AG04450 (cell line): ENCODE measurements around the gene IFNL4. TPM values are rescaled to one million over a fixed set of nuclear protein-coding genes. Genes with fewer than 3 reads are reported as not detected.
"Not testable (repeated sequence)": the region's sequence is repeated elsewhere in the genome, so short reads cannot be mapped to it uniquely, and the experiment has no call there.

Source experiments
- CTCF ChIA-PET: fragments of 300-600, 350-600 bp; formaldehyde crosslinking; extraction: SDS; loops from one replicate; lab custom pipeline; 2022; ENCODE audit warnings: antibody characterized with exemption, inconsistent platforms; lab: Charles Lee
- POLR2A ChIA-PET: fragments of 350-600 bp; formaldehyde crosslinking; extraction: SDS; loops from one replicate; lab custom pipeline; 2021; ENCODE audit warnings: antibody characterized with exemption, inconsistent platforms; lab: Yijun Ruan, JAX
- DNase-seq: peaks from one replicate; pipeline ENCODE4 v3.0.0-alpha.2; 2011; ENCODE audit warnings: low read depth, low spot score
- H3K27ac ChIP-seq: one replicate; pipeline ENCODE4 v1.5.1; 2012; ENCODE audit warnings: low read depth, low read length, control low read depth
- H3K27me3 ChIP-seq: one replicate; pipeline ENCODE4 v1.6.0; 2012; ENCODE audit warnings: low read length; ENCODE audit not compliant: control insufficient read depth, insufficient read depth
- H3K4me3 ChIP-seq: 2 replicates; pipeline ENCODE4 v1.5.1; 2011; ENCODE audit warnings: mild to moderate bottlenecking, low read depth, low read length, control low read depth
- H3K9me3 ChIP-seq: 2 replicates; pipeline ENCODE4 v1.5.1; 2012; ENCODE audit warnings: low read length; ENCODE audit not compliant: control insufficient read depth, insufficient read depth
- polyA plus RNA-seq: library from polyadenylated mRNA; depleted of rRNA; stranded (reverse); fragments of >200 nt; gene quantifications from 2 replicates; pipeline ENCODE4 v1.2.3, GENCODE V29; 2011
- TF ChIP-seq, protein P1 (sequence below): IDR thresholded peaks from 2 replicates; pipeline ENCODE4 v1.5.1; 2011; ENCODE audit warnings: low read depth, low read length, control low read depth, inconsistent platforms

The IFNL4 gene
- polyA plus RNA-seq, 1 experiment, result not detected

DNA sequence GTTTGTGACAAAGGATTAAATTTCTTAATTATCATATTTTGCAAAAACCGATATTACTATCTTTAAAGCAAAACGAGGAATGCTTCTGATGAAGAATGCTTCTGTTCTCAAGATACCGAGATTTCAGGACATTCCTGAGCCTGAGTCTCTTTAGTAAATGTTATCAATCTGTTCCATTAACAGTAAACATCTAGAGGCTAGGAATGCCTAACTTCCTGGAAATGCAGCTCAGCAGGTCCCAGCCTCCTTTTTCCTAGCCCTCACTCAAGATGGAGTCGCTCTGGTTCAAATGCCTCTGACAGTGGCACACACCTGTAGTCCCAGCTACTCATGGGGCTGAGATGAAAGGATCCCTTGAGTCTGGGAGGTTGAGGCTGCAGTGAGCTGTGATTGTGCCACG is 2.4 kb upstream of the IFNL4 start:
- Histone ChIP-seq H3K4me3 (no peak overlapping the region), H3K27ac (no peak overlapping the region), H3K9me3 (peaks cover 13% of the 10 kb centered on the region; the same call in 1 of the 2 replicates), H3K27me3 (peaks cover 52% of the 10 kb centered on the region)
- TF ChIP-seq, protein P1, sequence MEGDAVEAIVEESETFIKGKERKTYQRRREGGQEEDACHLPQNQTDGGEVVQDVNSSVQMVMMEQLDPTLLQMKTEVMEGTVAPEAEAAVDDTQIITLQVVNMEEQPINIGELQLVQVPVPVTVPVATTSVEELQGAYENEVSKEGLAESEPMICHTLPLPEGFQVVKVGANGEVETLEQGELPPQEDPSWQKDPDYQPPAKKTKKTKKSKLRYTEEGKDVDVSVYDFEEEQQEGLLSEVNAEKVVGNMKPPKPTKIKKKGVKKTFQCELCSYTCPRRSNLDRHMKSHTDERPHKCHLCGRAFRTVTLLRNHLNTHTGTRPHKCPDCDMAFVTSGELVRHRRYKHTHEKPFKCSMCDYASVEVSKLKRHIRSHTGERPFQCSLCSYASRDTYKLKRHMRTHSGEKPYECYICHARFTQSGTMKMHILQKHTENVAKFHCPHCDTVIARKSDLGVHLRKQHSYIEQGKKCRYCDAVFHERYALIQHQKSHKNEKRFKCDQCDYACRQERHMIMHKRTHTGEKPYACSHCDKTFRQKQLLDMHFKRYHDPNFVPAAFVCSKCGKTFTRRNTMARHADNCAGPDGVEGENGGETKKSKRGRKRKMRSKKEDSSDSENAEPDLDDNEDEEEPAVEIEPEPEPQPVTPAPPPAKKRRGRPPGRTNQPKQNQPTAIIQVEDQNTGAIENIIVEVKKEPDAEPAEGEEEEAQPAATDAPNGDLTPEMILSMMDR, result no peak
- no peak for DNase-seq
- ChIA-PET CTCF (interaction anchor here (0.6 kb wide), 1 partner anchor 19 kb away, joined by 3 read pairs; no protein-coding TSS in a partner anchor), POLR2A (no interaction called here)

DNA sequence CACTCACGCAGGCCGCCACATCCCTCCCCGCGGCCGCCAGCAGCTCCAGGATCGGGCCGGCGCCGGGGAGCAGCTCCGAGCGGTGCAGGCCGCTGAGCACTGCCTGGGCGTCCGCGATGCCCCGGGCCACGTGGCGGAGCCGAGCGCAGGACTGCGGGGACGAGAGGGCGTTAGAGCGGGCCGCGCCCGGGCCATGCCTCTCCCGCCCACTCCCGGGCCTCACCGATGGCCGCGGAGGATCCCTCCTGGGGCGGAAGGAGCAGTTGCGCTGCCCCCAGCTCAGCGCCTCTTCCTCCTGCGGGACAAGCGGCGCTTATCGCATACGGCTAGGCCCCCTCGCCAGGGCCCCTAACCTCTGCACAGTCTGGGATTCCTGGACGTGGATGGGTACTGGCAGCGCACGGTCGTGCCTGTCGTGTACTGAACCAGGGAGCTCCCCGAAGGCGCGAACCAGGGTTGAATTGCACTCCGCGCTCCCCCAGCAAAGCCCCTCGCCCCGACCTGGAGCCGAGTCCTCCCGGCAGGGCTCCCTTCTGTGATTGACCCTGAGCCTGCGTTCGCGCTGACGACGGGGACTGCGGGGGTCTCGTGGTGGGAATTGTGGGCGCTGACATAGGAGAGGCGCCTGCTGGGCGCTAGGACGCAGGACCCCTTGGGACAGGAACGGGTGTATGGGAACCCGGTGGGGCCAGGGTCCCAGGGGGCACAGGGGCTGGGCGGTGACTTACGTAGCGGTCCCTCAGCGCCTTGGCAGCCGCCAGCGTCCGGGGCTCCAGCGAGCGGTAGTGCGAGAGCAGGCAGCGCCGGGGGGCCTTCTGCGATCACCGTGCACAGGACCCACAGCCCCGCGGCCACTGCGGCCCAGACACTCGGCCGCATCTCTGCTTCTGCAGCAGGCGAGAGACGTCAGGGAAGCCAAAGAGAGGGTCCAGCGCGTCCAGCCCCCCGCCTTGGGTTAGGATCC is 673 bp downstream of the IFNL4 start:
- DNase-seq, result no peak
- TF ChIP-seq, protein P1, result no peak
- Histone ChIP-seq H3K9me3 (peaks cover 13% of the 10 kb centered on the region; the same call in 1 of the 2 replicates), H3K27me3 (peaks cover 45% of the 10 kb centered on the region), H3K27ac (no peak overlapping the region), H3K4me3 (no peak overlapping the region)
- POLR2A ChIA-PET, result no interaction called here
- CTCF ChIA-PET, result no interaction called here

DNA sequence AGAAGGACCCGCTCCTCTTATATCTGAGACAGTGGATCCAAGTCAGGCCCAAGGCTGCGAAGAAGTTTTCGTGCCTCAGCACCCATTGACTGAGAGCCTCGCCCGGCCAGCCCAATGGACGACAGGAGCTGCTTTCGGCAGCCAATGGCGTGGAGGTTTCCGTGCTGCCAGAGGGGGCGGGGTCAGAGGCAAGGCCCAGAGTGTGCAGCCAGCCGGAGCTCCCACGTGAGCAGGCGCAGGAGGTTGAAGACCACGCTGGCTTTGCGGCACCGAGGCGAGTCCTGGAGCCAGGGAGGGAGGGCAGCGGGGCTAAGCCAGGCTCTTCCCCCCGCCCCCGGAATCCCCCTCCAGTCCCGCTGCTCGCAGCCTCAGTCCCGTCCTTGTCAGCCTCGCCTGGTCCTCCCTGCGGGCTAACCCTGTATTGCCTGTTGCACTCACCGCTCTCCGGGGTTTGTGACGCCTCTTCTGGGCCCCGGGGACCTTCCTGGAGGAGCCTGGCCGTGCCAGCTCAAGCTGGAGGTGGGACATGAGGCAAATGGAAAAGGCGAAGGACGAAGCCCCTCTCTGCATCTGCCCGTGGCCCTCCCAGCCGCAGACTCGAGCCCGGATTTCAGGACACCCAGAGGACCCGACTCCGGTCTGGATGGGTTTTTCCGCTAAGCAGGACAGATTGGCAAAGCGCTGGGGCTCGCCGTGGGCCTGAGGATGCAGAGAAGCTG is 1.5 kb downstream of the IFNL4 start:
- TF ChIP-seq, protein P1, result no peak
- ChIA-PET CTCF (no interaction called here), POLR2A (no interaction called here)
- Histone ChIP-seq H3K9me3 (peaks cover 13% of the 10 kb centered on the region; the same call in 1 of the 2 replicates), H3K27me3 (peaks cover 39% of the 10 kb centered on the region), H3K4me3 (no peak overlapping the region), H3K27ac (no peak overlapping the region)
- no peak for DNase-seq

DNA sequence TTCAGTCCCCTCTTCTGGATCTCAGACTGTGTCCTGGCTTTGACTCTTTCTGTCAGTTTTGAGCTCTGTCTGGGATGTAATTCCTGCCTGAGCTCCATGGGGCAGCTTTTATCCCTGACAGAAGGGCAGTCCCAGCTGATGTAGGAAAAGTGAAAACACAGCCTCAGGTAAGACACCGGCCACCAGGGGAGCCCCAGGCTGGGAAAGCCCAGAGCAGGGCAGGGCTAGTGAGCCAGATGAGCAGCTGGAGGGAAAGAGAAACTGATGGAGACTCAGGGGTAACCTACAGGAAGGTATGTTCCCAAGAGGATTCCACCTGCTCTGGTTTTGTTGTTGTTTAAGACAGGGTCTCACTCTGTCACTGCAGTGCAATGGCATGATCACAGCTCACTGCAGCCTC is 3.5 kb downstream of the IFNL4 start:
- Histone ChIP-seq H3K9me3 (peaks cover 13% of the 10 kb centered on the region; the same call in 1 of the 2 replicates), H3K27me3 (peaks cover 35% of the 10 kb centered on the region)
- DNase-seq, H3K27ac ChIP-seq, H3K4me3 ChIP-seq, POLR2A ChIA-PET, CTCF ChIA-PET: not testable (repeated sequence)

DNA sequence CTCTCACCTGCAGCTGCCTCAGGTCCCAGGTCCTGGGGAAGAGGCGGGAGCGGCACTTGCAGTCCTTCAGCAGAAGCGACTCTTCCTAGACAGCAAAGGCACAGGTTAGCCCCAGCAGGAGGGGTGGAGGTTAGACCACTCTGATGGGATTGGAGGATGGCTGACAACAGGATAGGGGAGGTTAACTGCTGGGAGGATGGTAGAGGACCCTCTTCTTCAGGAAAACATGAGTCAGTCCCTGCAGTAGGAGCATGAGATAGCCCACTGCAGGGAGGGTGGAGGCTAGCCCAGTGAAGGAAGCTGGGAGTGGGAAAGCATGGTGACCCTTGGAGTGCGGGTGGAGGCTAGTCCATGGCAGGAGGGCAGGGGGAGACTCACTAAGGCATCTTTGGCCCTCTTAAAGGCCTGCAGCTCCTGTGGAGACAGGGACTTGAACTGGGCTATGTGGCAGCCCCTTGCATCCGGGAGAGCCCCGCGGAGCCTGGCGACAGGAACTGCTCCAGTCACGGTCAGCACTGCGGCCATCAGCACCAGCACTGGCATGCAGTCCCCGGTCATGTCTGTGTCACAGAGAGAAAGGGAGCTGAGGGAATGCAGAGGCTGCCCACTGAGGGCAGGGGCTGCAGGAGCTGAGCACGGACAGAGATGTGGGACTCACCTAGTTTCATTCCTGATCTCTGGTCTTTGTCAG is 4.1 kb downstream of the IFNL4 start, which contains the start of gene IFNL3:
Gene IFNL3, minus strand, starts transcription at position 597 of the 691 bp plus-strand sequence. Its CDS starts 39 bp downstream, at position 558.
- CTCF ChIA-PET, POLR2A ChIA-PET: not testable (repeated sequence)
- peaks cover 35% of the 10 kb centered on the region for H3K27me3 ChIP-seq

DNA sequence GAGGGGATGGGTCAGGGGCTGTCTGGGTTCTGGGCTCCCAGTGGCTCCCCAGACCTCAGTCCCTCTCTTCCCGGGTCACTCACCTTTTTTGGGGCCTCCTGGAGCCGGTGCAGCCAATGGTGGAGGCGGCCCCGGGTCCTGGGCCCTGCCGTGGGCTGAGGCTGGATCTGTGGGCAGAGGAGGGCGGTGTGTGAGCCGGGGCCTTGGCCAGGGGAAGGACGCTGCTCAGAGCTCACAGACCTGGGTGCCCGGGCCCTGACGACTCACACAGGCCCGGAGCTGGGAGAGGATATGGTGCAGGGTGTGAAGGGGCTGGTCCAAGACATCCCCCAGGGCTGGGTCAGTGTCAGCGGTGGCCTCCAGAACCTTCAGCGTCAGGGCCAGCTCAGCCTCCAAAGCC is 4.9 kb downstream of the IFNL4 start:
- Histone ChIP-seq H3K27me3 (peaks cover 33% of the 10 kb centered on the region), H3K9me3 (peaks cover 13% of the 10 kb centered on the region; the same call in 1 of the 2 replicates)
- DNase-seq, CTCF ChIA-PET, H3K4me3 ChIP-seq, POLR2A ChIA-PET, H3K27ac ChIP-seq: not testable (repeated sequence)

More for the DNA sequence above, 4.1 kb downstream of the IFNL4 start, which contains the start of gene IFNL3:
- H3K27ac ChIP-seq, H3K4me3 ChIP-seq, DNase-seq: not testable (repeated sequence)
- peaks cover 13% of the 10 kb centered on the region; the same call in 1 of the 2 replicates for H3K9me3 ChIP-seq
